ENCODE results near the gene DYNLL2. TPM values are rescaled to one million over a fixed set of nuclear protein-coding genes. Genes with fewer than 3 reads are reported as not detected.

DYNLL2 gene
- 10 to 100 TPM; 25.6 to 26.1 TPM for total RNA-seq

DNA sequence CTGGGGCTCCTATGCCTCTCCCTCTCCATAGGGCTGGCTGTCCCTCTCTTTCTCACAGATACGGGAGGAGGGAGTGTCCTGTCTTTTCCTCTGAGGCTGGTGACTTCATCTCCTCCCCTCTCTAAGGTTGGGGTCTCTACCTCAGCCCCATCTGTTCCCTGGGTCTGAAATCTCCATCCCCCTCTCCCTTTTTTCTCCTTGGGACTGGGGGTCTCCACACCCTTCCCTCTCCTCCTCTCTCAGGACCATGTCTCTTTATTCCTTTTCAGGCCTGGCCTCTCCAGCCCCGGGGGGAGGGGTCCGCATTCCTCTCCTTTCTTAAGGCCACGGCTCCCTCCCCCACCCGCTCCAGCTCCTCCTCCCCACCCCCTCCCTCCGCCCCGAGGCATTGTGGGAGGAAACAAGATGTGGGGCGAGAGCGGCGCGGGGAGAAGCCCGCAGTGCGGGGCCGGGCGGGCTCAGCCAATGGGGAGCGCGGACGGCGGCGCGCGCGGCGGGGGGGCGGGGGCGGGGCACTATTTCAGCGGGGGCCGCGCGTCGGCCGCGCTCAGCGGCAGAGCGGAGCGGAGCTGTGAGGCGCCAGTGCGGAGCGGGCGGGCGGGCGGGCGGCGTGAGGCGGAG is at the start of gene DYNLL2:
Gene DYNLL2 (plus strand): TSS at position 550 of the 621 bp plus-strand sequence. CDS start 3,672 bp downstream, outside the sequence.
- TF ChIP-seq, protein P1, sequence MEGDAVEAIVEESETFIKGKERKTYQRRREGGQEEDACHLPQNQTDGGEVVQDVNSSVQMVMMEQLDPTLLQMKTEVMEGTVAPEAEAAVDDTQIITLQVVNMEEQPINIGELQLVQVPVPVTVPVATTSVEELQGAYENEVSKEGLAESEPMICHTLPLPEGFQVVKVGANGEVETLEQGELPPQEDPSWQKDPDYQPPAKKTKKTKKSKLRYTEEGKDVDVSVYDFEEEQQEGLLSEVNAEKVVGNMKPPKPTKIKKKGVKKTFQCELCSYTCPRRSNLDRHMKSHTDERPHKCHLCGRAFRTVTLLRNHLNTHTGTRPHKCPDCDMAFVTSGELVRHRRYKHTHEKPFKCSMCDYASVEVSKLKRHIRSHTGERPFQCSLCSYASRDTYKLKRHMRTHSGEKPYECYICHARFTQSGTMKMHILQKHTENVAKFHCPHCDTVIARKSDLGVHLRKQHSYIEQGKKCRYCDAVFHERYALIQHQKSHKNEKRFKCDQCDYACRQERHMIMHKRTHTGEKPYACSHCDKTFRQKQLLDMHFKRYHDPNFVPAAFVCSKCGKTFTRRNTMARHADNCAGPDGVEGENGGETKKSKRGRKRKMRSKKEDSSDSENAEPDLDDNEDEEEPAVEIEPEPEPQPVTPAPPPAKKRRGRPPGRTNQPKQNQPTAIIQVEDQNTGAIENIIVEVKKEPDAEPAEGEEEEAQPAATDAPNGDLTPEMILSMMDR (IDR thresholded peaks at IDR 0.05): no peak
- no peaks in the 10 kb centered on the region for H3K9me3 Mint-ChIP-seq
- ATAC-seq (peak; percentile 87), DNase-seq (peak; percentile 93)
- H3K4me1 Mint-ChIP-seq (ENCODE audit: low read depth): peaks cover 35% of the 10 kb centered on the region
- H3K27me3 Mint-ChIP-seq: no peaks in the 10 kb centered on the region
- H3K27ac Mint-ChIP-seq: peak within 1 kb of the TSS; percentile 80
- CTCF ChIA-PET: no interaction called here
- peak within 1 kb of the TSS; percentile 84 for H3K4me3 Mint-ChIP-seq
- peaks cover 31% of the 10 kb centered on the region for H3K36me3 Mint-ChIP-seq (ENCODE audit: low read depth)
- POLR2A ChIA-PET: interaction anchor here (0.6 to 6.2 kb wide), 7 partner anchors 9 to 234 kb away, joined by 3 to 50 read pairs (median 4); partner anchors contain the start of genes MRPS23 and SRSF1
- intact Hi-C loops (cut with micrococcal nuclease): no loop called here

GRCh38 chr17:58039975-58040374 is 43.2 kb upstream of the DYNLL2 start:
- Mint-ChIP-seq H3K9me3 (no peaks in the 10 kb centered on the region), H3K27me3 (peaks cover 25% of the 10 kb centered on the region), H3K36me3 (ENCODE audit: low read depth) (no peaks in the 10 kb centered on the region), H3K4me1 (ENCODE audit: low read depth) (no peaks in the 10 kb centered on the region), H3K27ac (no peak overlapping the region), H3K4me3 (no peak overlapping the region)
- TF ChIP-seq, protein P1 (IDR thresholded peaks at IDR 0.05): no peak
- intact Hi-C loops (cut with micrococcal nuclease): no loop called here
- CTCF ChIA-PET: interaction anchor here (0.7 to 1.0 kb wide), 2 partner anchors 72 to 113 kb away, joined by 3 read pairs; no protein-coding TSS in a partner anchor
- ATAC-seq: no peak
- no peak for DNase-seq
- POLR2A ChIA-PET: no interaction called here

GRCh38 chr17:58040386-58040785 is 42.8 kb upstream of the DYNLL2 start:
- POLR2A ChIA-PET: no interaction called here

GRCh38 chr17:58041161-58041560 is 42.1 kb upstream of the DYNLL2 start:
- H3K4me3 Mint-ChIP-seq: no peak overlapping the region
- H3K27me3 Mint-ChIP-seq: peaks cover 25% of the 10 kb centered on the region

More at GRCh38 chr17:58040386-58040785, 42.8 kb upstream of the DYNLL2 start:
- H3K27me3 Mint-ChIP-seq: peaks cover 25% of the 10 kb centered on the region
- H3K27ac Mint-ChIP-seq: no peak overlapping the region
- no peaks in the 10 kb centered on the region for H3K9me3 Mint-ChIP-seq
- CTCF ChIA-PET: interaction anchor here (0.7 kb wide), 1 partner anchor 113 kb away, joined by 3 read pairs; no protein-coding TSS in a partner anchor
- H3K36me3 Mint-ChIP-seq (ENCODE audit: low read depth): no peaks in the 10 kb centered on the region
- TF ChIP-seq, protein P1 (IDR thresholded peaks at IDR 0.05): no peak
- DNase-seq (no peak), ATAC-seq (no peak)
- H3K4me3 Mint-ChIP-seq: no peak overlapping the region
- H3K4me1 Mint-ChIP-seq (ENCODE audit: low read depth): no peaks in the 10 kb centered on the region
- intact Hi-C loops (cut with micrococcal nuclease): no loop called here

More at GRCh38 chr17:58041161-58041560, 42.1 kb upstream of the DYNLL2 start:
- no peak for DNase-seq
- no peaks in the 10 kb centered on the region for H3K36me3 Mint-ChIP-seq (ENCODE audit: low read depth)
- H3K27ac Mint-ChIP-seq: no peak overlapping the region
- TF ChIP-seq, protein P1 (IDR thresholded peaks at IDR 0.05): no peak
- H3K9me3 Mint-ChIP-seq: no peaks in the 10 kb centered on the region
- ATAC-seq: no peak
- ChIA-PET CTCF (interaction anchor here (0.9 kb wide), 1 partner anchor 10 kb away, joined by 4 read pairs; no protein-coding TSS in a partner anchor), POLR2A (no interaction called here)
- H3K4me1 Mint-ChIP-seq (ENCODE audit: low read depth): no peaks in the 10 kb centered on the region
- intact Hi-C loops (cut with micrococcal nuclease): no loop called here

All from activated CD8-positive, alpha-beta T cell treated with anti-CD3 and anti-CD28 coated beads for 36 hours (primary cell).